H7 (cell line): ENCODE results near the gene POTEM. TPM values are rescaled to one million over a fixed set of nuclear protein-coding genes. Genes with fewer than 3 reads are reported as not detected.
"Not testable (repeated sequence)": the region's sequence is repeated elsewhere in the genome, so short reads cannot be mapped to it uniquely, and the experiment has no call there.

Source experiments
- DNase-seq: peaks from one replicate; pipeline ENCODE4 v3.0.0; 2012
- H3K27me3 ChIP-seq: 2 replicates; pipeline ENCODE4 v1.6.0; 2011; ENCODE audit warnings: mild to moderate bottlenecking, low read length; ENCODE audit not compliant: control insufficient read depth, insufficient read depth
- H3K36me3 ChIP-seq: replicated peaks from 2 replicates; pipeline ENCODE4 v1.5.1; 2011; ENCODE audit warnings: low read length; ENCODE audit not compliant: control insufficient read depth, insufficient read depth
- H3K4me3 ChIP-seq: 2 replicates; pipeline ENCODE4 v1.5.1; 2011; ENCODE audit warnings: low read depth, mild to moderate bottlenecking, control low read depth, low read length, moderate library complexity; ENCODE audit not compliant: insufficient read depth
- total RNA-seq: library from RNA; depleted of rRNA; stranded (reverse); fragments of >200 nt; shearing (Covaris generic); gene quantifications from 2 replicates; pipeline ENCODE4 v1.2.3, GENCODE V29; 2014

The POTEM gene
- total RNA-seq, 1 experiment from 2014 or later = not detected

- not testable (repeated sequence) for H3K27me3 ChIP-seq, H3K36me3 ChIP-seq, H3K4me3 ChIP-seq, DNase-seq
Measured at GRCh38 chr14:19011029-19011428, 43.8 kb downstream of the POTEM start.

DNA sequence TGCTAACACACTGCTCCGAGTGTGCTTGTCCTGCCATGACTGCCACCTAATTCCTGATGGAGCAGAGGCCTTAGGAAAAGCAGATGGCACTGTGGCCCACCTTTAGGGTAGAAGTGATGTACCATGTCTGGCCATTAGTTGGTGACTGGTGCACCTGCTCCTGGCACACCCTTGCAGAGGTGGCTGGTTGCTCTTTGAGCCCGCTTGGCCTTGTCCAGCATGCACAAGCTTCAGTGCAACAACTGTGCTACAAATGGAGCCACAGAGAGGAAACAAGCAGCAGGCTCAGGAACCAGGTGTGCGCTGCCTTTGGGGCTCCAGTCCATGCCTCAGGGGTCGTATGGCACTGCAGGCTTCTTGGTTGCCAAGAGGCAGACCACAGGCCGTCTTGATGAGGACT is 44.5 kb downstream of the POTEM start:
- not testable (repeated sequence) for DNase-seq, H3K36me3 ChIP-seq, H3K4me3 ChIP-seq, H3K27me3 ChIP-seq

DNA sequence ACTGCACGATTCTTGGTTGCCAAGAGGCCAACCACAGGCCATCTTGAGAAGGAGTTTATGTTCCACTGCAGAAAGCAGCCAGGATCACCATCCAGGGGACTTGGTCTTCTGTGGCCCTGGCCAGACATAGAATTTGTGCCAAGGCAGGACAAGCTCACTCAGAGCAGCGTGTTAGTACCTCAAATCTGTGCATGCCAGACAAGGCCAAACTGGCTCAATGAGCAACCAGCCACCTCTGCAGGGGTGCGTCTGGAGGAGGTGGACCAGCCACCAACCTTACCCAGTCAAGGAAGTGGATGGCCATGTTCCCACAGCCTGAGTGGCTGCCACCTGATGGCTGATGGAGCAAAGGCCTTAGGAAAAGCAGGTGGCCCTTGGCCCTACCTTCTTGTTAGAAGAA is 48.0 kb downstream of the POTEM start:
- not testable (repeated sequence) for H3K36me3 ChIP-seq, DNase-seq, H3K4me3 ChIP-seq, H3K27me3 ChIP-seq

GRCh38 chr14:19025080-19025589 is 57.9 kb downstream of the POTEM start:
- H3K27me3 ChIP-seq, H3K36me3 ChIP-seq, H3K4me3 ChIP-seq, DNase-seq: not testable (repeated sequence)

DNA sequence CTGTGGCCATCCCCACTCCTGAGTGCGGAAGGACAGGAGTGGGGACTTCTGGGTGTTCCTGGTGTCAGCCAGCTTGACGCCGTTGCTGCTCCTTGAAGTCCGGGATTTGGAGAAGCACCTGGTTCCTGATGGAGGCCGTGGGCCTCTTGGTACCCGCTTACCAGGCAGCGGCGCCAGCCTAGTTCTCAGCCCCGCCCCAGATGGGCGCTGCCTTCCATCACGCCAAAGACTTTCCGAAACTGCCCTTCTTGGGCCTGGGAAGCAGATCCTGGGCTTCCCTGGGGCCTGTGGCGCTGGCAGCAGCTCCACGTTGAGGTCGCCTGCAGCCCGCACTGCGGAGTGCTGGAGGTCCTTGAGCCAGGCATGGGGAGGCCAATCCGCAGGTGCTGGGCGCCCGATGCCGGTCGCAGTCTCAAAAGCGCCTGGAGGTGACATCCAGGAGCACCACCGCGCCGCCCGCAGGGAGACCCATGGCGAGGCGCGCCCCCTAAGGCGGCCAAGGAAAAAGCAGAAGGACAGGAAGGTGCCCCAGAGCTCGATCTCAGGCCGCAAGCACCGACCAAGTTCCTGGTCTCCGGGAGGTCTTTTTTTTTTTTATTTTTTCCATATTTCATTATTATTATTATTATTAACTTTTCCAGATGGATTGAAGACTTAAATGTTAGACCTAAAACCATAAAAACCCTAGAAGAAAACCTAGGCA is 59.6 kb downstream of the POTEM start:
- not testable (repeated sequence) for H3K27me3 ChIP-seq, H3K4me3 ChIP-seq, DNase-seq, H3K36me3 ChIP-seq

GRCh38 chr14:19027895-19028294 is 60.7 kb downstream of the POTEM start:
- not testable (repeated sequence) for H3K4me3 ChIP-seq, DNase-seq, H3K27me3 ChIP-seq, H3K36me3 ChIP-seq

- not testable (repeated sequence) for DNase-seq, H3K4me3 ChIP-seq
Measured at GRCh38 chr14:19036811-19037382, 69.7 kb downstream of the POTEM start.

GRCh38 chr14:19038060-19038664 is 70.9 kb downstream of the POTEM start:
- H3K4me3 ChIP-seq, H3K36me3 ChIP-seq, DNase-seq, H3K27me3 ChIP-seq: not testable (repeated sequence)

More at GRCh38 chr14:19036811-19037382, 69.7 kb downstream of the POTEM start:
- H3K27me3 ChIP-seq, H3K36me3 ChIP-seq: not testable (repeated sequence)

GRCh38 chr14:19038785-19039184 is 71.6 kb downstream of the POTEM start:
- not testable (repeated sequence) for DNase-seq

GRCh38 chr14:19043384-19043783 is 76.2 kb downstream of the POTEM start:
- DNase-seq, H3K4me3 ChIP-seq, H3K27me3 ChIP-seq, H3K36me3 ChIP-seq: not testable (repeated sequence)

More at GRCh38 chr14:19038785-19039184, 71.6 kb downstream of the POTEM start:
- not testable (repeated sequence) for H3K36me3 ChIP-seq, H3K4me3 ChIP-seq, H3K27me3 ChIP-seq
